ENCODE data around the gene FKBP4.

The FKBP4 gene

DNA sequence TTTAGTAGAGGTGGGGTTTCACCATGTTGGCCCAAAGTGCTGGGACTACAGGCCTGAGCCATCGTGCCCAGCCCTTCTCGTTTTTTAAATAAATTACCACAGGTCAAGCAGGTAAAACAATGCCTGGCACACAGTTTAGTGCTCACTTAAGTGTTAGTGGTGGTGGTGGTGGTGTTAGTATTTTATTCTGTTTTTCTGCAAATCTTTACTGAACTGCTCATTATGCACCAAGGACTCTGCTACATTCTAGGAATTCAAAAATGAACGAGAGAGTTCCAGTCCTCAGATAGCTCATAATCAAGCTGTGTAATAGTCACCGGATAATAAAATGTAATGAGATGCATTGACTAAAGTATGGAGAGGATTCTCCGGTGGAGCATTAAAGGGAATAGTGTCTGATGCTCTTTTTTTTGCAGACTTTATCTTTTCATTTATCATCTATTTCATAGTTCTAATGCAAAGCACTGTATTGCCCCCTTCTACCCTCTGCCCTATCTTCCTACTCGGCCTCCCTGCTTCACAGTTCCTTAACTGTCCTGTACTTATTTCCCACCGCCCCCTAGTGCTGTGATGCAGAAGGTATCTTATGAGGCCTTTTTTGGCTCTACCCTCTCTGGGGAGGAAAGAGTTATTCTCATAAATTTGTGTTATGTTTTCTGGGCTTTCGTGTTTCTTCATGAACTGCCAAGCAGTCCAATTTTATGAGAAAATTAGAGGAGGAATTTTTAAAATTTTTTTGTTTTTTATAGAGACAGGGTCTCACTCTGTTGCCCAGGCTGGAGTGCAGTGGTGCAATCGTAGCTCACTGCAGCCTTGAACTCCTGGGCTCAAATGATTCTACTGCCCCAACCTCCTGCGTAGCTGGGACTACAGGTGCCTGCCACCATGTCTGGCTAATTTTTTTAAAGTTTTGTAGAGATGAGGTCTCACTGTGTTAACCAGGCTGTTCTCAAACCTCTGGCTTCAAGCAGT is 18.7 kb downstream of the FKBP4 start:
- peak; percentile 92 for DNase-seq (ENCODE audit: low spot score)

- DNase-seq (ENCODE audit: low spot score) = no peak
Observed at GRCh38 chr12:2819810-2820209, 25.0 kb downstream of the FKBP4 start.

DNA sequence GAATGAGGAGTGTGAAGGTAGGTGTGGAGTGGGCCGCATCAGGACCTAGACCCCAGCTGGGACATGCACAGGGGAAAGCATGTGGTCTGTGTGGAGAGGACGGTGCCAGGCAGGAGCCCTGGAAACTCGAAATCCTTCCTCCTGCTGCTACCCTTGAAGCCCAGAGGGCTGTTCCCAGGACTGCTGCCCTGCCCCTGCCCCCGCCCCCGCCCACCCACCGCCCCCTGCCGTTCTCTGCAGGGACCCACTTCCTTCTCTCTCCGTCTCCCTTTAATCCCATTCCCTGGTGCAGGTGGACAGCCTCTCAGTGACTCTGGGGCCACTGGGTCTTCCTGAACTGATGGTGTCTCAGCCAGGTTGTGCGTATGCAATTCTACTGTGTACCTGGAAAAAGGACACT is 25.7 kb downstream of the FKBP4 start:
- no peak for DNase-seq (ENCODE audit: low spot score)

DNA sequence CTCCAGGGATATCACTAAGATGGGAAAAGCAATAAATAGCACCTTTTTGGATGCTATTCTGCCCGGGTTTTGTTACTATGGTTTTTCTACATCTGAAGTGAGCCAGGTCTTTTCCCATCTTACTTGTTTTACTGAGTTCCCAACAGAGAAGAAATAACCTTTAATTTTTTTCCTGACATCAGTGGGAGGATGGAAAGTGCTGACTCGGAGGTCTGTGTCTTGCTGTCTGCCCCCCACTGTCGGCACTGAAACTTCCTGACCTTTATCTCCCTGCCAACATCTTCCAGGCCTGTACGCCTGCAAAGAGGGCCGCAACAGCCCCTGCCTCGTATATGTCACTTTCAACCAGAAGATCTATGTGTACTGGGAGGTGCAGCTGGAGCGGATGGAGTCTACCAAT is 28.7 kb downstream of the FKBP4 start:
- no peak for DNase-seq (ENCODE audit: low spot score)

- DNase-seq (ENCODE audit: low spot score) = no peak
Observed at GRCh38 chr12:2824541-2824940, 29.8 kb downstream of the FKBP4 start.

DNA sequence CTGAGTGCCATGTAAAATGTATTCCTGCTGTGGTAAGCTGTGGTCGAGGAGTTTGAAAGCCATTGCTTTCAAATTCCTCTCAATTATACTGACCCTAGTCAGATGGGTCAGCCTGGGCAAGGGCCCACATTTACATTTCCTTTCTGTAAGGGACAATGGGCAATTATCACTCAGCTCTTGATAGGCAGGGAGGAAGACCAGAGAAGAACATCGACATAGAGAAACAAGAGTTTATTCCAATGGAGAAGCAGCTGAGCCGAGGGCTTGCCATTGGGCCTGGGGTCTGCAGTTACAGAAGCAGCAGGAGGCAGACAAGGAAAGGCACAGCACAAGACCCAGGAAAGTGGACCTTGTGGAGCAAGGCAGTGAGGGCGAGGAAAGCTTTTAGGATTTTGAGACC is 30.4 kb downstream of the FKBP4 start:
- no peak for DNase-seq (ENCODE audit: low spot score)

DNA sequence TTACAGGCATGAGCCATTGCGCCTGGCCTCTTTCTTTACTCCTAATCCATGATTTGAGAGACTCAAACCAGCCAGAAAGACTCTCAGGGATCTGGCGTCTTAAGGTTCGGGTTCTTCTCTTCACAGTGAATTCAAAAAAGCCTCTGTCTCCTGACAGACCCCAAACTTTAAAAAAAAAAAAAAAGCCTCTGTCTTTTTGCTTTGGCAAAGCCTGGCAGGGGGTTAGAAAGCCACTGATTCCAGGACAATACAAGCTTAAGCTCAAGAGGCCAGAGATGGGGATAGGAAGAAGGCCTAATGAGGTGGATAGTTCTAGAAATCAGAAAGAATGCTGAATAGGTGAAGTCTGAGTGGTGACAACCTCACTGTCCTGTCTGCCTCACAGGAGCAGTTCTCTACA is 31.3 kb downstream of the FKBP4 start:
- no peak for DNase-seq (ENCODE audit: low spot score)

GRCh38 chr12:2826721-2827515 is 32.1 kb downstream of the FKBP4 start:
- DNase-seq (ENCODE audit: low spot score) = no peak

GRCh38 chr12:2829275-2829674 is 34.5 kb downstream of the FKBP4 start:
- no peak for DNase-seq (ENCODE audit: low spot score)

- DNase-seq (ENCODE audit: low spot score) = no peak
Observed at GRCh38 chr12:2832550-2833127, 37.9 kb downstream of the FKBP4 start.

GRCh38 chr12:2833327-2833726 is 38.6 kb downstream of the FKBP4 start:
- no peak for DNase-seq (ENCODE audit: low spot score)

- no peak for DNase-seq (ENCODE audit: low spot score)
Observed at GRCh38 chr12:2833810-2834209, 39.0 kb downstream of the FKBP4 start.

- no peak for DNase-seq (ENCODE audit: low spot score)
Observed at GRCh38 chr12:2834581-2835491, 40.1 kb downstream of the FKBP4 start, which contains the start of gene NRIP2. Gene NRIP2 (minus strand): TSS chr12:2835035. CDS start chr12:2834983, 52 bp downstream.

DNA sequence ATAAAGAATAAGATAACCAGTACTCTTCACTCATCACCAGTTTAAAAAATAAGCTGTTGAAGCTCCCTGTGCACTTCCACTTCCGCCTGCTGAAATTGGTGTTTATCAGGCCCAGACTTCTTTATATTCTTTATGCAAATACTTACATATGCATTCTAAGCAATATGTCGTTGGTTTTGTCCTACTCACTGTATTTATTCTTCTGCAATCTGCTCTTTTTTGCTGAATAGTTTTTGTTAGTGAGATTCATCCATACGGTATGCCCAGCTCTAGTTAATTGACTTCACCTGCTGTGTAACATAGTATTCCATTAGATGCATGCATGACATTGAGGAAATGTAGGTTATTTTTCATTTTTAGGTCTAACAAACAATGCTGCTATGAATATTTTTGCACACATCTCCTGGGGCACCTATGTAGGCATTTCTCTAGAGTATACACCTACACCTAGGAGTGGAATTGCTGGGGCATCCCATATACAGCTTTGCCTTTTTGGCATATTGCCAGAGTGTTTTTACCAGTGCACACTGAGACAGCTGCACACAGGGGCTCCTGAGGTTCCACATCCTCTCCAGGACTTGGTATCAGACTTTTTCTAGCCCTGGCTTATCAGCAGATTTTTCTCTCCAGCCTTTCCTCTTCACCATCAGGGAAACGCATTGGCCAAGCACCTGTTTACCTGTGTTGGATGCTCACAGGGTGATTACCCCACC is 41.1 kb downstream of the FKBP4 start:
- peak; percentile 38 for DNase-seq (ENCODE audit: low spot score)

DNA sequence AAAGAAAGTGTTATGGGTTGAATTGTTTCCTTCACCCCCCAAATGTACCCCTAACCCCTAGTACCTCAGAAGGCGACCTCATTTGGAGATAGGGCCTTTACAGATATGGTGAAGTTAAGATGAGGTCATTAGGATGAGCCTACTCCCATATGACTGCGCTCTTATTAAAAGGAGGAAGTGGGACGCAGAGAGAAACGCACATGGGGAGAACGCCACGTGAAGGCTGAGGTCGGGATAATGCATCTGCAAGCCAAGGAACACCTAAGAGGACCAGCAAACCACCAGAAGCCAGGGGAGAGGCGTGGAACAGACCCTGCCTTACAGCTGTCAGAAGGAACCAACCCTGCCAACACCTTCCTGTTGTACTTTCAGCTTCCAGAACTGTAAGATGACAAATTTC is 41.8 kb downstream of the FKBP4 start:
- no peak for DNase-seq (ENCODE audit: low spot score)

DNA sequence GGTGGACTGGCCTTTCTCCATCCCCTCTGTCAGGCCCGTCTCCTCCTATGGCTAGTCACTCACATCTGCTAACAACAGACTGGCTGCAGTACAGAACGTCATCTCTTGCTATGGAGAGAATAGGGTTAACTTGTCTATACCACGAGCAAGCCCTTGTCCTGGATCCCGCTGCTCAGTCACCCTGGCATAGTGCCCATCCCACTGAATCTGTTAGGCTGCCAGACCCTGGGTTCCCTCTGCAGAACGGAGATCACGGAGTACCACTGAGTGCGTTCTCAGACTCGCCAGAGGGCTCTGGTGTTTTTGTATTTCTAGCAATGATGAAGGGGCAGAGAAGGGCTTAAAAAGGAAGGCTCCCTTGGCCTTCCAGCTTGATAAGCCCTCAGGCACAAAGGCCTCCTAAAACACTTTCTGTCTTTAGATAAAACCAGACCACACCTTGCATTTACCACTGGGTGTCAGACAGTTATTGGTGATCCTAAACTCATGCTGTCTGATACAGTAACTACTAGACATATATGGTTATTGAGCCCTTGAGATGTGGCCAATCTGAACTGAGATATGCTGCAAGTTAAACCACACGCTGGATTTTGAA is 46.4 kb downstream of the FKBP4 start:
- no peak for DNase-seq (ENCODE audit: low spot score)

DNA sequence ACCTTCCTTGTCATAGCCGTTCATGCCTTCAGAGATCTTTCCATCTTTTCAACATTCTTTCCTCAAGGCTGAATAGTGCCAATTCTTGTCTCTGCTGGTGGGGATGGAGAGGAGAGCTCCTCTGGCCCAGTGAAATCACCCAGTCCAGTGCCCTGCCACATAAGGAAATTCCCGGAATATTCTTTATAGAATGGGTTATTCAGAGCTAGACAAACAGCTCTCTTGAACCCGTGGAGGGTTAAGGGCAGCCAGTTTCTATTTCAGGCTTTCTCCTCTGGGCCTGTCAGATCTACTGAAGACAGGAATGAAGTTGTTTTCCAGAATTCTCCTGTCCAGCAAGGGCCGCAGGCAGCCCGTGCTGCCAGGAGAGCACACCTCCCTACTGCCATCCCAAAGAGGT is 48.2 kb downstream of the FKBP4 start:
- no peak for DNase-seq (ENCODE audit: low spot score)

DNA sequence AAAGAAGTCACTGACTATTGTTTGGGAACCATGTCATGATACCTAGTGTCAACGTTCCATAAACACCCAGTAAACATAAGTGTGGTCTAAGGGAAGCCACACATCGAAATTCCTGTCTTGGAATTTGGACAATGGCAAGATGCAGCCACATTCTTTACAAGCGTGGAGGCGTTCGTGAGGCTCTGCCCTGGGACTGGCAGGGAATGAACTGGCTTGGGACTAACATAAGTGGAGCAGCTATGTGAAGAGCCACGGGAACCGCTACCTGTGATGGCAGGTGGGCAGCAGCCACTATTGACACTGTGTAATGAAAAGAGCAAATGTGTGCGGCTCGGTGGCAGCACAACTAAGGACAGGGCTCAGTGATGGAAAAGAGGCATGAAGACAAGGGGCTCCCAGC is 50.0 kb downstream of the FKBP4 start:
- no peak for DNase-seq (ENCODE audit: low spot score)

- DNase-seq (ENCODE audit: low spot score) = no peak
Observed at GRCh38 chr12:2845280-2845679, 50.5 kb downstream of the FKBP4 start.

DNA sequence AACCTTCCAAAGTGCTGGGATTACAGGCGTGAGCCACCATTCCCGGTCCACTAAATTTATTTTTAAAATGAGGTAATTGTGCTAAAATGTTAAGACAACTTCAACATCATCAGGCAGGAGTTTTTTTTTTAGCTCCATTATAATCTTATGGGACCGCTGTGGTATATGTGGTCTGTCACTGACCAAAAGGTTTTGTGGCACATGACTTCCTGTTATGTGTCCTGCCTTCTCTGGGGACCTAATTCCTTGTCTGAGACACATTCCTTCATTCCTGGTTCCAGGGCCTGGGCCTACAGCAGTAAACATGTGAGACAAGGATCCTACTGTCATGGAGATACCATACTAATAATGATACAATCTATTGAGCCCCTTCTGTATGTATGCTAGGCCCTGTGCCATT is 57.2 kb downstream of the FKBP4 start:
- no peak for DNase-seq (ENCODE audit: low spot score)

GRCh38 chr12:2853626-2854025 is 58.9 kb downstream of the FKBP4 start:
- peak; percentile 56 for DNase-seq (ENCODE audit: low spot score)

All from NAMALWA (cell line).